Measurements from ENCODE around the gene ASTN2. TPM values are rescaled to one million over a fixed set of nuclear protein-coding genes. Genes with fewer than 3 reads are reported as not detected.

ASTN2 gene
- total RNA-seq, 1 experiment from 2014 or later: 4.8 TPM

DNA sequence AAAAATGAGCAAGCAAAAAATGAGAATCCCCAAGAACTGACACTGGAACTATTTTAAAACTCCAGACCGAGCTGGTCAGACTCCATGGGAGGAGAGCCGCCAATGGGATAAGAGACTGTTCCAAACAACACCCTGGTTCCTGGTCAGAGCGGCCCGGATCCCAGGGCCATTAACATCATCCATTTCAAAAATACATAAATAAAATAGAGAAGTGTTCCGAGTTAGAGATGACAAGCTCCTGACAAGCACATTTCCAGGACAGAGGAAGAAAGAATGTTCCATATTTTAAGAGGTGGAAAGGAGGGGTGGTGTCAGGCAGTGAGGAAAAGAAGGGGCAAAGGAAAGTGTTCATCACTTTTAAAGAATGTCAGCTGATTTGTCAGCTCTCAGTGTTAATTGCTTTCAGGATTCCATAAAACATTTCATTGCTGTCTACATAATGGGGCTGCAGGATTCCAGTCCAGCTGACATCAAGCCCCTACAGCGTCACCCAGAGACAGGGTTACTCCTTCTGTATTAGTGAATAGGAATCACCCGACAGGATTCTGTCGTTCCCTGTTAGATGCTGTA lies 930.3 kb downstream of the ASTN2 start:
- ChIA-PET CTCF (no interaction called here), POLR2A (no interaction called here), RAD21 (ENCODE audit: low non-redundant PET in 1 of 2, low total read pairs in 2 of 2, uncharacterized antibody in 2 of 2, unreplicated experiment in 2 of 2) (no interaction called here)
- Histone ChIP-seq H3K79me2 (ENCODE audit: insufficient read depth, low read length) (no peaks in the 10 kb centered on the region), H3K4me1 (ENCODE audit: control insufficient read depth in 1 of 2, insufficient read depth in 2 of 2, low read length in 2 of 2) (no peaks in the 10 kb centered on the region), H3K9ac (ENCODE audit: low read length) (no peak overlapping the region), H4K20me1 (ENCODE audit: insufficient read depth) (no peaks in the 10 kb centered on the region), H3K4me3 (replicated peaks in 1 of 2; ENCODE audit: low read depth in 1 of 2, low read length in 2 of 2) (no peak overlapping the region), H3K9me2 (ENCODE audit: insufficient read depth) (no peaks in the 10 kb centered on the region), H2AFZ (ENCODE audit: low read depth, low read length, poor library complexity, severe bottlenecking) (no peak overlapping the region), H3K4me2 (ENCODE audit: low read length) (no peak overlapping the region), H3K36me3 (ENCODE audit: control insufficient read depth in 1 of 2, insufficient read depth in 2 of 2, low read length in 2 of 2) (no peaks in the 10 kb centered on the region), H3K9me3 (ENCODE audit: control insufficient read depth in 1 of 2, insufficient read depth in 1 of 2, low read depth in 1 of 2, low read length in 2 of 2) (no peaks in the 10 kb centered on the region), H3K27me3 (ENCODE audit: insufficient read depth, low read length) (no peaks in the 10 kb centered on the region), H3K27ac (ENCODE audit: low read depth, low read length) (no peak overlapping the region)
- intact Hi-C loops (cut with micrococcal nuclease): no loop called here
- no TSS peak for BruUV-seq (replicated peaks)
- no peak for TF ChIP-seq ZFX (IDR thresholded peaks at IDR 0.05)
- TF ChIP-seq JUND (IDR thresholded peaks at IDR 0.05): no peak
- no peak for TF ChIP-seq SIN3A (IDR thresholded peaks at IDR 0.05; ENCODE audit: low read depth)
- TF ChIP-seq ELF1 (IDR thresholded peaks at IDR 0.05; ENCODE audit: borderline replicate concordance, low read depth): no peak
- TF ChIP-seq, protein P1, sequence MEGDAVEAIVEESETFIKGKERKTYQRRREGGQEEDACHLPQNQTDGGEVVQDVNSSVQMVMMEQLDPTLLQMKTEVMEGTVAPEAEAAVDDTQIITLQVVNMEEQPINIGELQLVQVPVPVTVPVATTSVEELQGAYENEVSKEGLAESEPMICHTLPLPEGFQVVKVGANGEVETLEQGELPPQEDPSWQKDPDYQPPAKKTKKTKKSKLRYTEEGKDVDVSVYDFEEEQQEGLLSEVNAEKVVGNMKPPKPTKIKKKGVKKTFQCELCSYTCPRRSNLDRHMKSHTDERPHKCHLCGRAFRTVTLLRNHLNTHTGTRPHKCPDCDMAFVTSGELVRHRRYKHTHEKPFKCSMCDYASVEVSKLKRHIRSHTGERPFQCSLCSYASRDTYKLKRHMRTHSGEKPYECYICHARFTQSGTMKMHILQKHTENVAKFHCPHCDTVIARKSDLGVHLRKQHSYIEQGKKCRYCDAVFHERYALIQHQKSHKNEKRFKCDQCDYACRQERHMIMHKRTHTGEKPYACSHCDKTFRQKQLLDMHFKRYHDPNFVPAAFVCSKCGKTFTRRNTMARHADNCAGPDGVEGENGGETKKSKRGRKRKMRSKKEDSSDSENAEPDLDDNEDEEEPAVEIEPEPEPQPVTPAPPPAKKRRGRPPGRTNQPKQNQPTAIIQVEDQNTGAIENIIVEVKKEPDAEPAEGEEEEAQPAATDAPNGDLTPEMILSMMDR (IDR thresholded peaks at IDR 0.05 in 2 of 3, conservative IDR thresholded peaks at IDR 0.05 in 1 of 3; ENCODE audit: borderline replicate concordance in 1 of 3, insufficient read depth in 1 of 3, low read depth in 2 of 3, low read length in 2 of 3): no peak
- TF ChIP-seq POLR2AphosphoS5 (IDR thresholded peaks at IDR 0.05; ENCODE audit: low read depth, low read length): no peak
- no peak for TF ChIP-seq EZH2phosphoT487 (IDR thresholded peaks at IDR 0.05; ENCODE audit: borderline replicate concordance)
- no peak for TF ChIP-seq CEBPB (IDR thresholded peaks at IDR 0.05; ENCODE audit: low read depth)
- DNase-seq (ENCODE audit: low read depth, low spot score) (no peak), ATAC-seq (no peak)
